ENCODE results near the gene ANKLE2.

The ANKLE2 gene

DNA sequence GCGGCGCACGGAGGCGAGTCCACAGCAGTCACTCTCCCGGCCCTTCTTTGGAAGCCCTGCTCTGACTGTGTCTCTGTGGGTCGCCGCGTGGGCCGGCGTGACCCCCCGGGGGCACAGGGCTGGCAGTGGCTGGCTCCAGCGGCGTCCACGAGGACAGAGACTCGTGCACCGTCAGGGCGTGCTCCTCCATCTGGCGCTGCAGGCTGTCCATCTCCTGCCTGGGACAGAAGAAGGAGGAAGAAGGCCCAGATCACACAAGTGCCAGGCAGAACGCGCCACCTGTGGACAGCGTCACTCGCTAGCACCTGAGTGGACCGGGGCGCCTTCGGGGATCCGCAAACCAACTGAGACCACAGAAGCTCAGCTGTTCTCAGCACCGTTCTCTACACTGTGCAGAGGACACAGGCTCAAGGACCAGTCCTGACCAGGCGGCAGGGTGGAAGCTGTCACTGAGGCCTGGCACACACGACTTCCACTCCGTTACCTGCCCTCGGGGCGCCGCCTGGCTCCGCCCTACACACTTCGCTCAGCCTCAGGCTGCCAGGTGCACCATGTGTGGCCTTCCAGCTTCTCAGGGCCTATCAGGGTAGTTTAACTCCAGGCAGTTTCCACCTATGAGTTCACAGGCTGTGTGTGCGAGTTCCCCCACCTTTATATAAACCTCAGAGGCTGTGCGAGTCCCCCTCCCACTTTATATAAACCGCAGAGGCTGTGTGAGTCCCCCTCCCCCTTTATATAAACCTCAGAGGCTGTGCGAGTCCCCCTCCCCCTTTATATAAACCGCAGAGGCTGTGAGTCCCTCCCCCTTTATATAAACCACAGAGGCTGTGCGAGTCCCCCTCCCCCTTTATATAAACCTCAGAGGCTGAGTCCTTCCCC is 11.7 kb upstream of the ANKLE2 start:
- no peak for DNase-seq (ENCODE audit: low read depth)
- H3K4me3 ChIP-seq (ENCODE audit: low read length) = no peak overlapping the region
- no peak for TF ChIP-seq CTCF (conservative IDR thresholded peaks at IDR 0.05; ENCODE audit: low read depth, low read length)

- DNase-seq (ENCODE audit: low read depth) = no peak
- H3K4me3 ChIP-seq (ENCODE audit: low read length) = no peak overlapping the region
- no peak for TF ChIP-seq CTCF (conservative IDR thresholded peaks at IDR 0.05; ENCODE audit: low read depth, low read length)
These were observed 11.0 kb upstream of the ANKLE2 start for GRCh38 chr12:132772606-132773005.

DNA sequence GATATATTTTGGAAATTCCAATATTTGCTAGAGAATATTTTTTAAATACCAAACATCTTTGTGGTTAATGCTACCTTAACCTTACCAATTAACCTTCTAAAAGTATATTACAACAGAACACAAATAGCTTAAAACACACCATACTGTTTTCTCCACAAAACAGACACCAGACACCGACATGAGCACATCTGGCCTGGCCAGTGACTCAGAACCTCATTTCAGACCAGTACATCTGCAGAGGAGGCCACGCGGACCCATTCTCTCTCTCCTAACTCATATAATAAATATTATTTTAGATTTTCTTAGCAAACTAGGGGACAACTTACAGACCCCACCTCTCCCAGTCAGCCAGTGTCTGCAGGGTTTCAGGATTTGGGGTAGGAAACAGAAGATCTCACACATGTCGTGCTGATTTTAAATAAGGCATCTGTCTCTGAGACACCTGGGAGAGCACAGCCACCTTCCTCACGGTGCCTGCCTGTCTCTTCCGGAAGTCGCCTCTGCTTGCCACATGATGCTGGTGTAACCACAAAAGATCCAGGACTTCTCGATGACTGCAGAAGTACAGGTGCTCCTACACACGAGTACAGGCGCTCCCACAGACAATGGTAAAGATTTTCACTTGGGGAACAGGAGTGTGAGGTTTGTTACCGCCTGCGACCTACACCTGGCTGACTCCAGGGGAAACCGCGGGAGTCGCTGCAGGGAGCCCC is 9.7 kb upstream of the ANKLE2 start:
- H3K4me3 ChIP-seq (ENCODE audit: low read length) = no peak overlapping the region
- no peak for DNase-seq (ENCODE audit: low read depth)
- no peak for TF ChIP-seq CTCF (conservative IDR thresholded peaks at IDR 0.05; ENCODE audit: low read depth, low read length)

DNA sequence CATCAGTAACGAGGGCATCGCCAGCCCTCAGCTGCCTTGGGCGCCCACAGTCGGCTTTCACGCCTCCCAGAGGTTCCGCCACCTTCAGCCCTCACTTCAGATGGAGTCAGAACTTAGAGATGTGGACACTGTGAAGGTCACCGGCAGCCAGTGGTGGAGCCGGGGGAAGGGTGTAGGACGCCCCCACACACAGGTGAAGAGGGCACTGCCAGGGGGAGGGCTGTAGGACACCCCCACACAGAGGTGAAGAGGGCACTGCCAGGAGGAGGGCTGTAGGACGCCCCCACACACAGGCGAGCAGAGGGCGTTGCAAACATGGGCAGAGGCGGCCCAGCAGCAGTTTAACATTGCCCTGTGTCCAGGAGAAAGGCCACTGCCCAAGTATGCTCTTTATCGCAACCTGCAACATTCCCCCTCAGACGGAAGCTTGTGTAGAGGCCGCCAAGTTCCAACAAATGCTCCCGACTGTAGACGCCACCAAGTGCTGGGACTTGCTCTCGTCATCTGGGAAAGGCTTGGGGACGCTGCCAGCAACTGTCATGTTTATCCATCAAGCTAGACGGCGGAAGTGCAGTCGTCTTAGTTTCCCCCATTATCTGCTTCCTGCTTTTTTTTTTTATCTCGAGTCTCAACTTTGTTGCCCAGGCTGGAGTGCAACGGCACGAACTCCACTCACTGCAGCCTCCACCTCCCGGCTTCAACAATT is 4.9 kb upstream of the ANKLE2 start:
- H3K4me3 ChIP-seq (ENCODE audit: low read length) = no peak overlapping the region
- no peak for TF ChIP-seq CTCF (conservative IDR thresholded peaks at IDR 0.05; ENCODE audit: low read depth, low read length)
- no peak for DNase-seq (ENCODE audit: low read depth)

DNA sequence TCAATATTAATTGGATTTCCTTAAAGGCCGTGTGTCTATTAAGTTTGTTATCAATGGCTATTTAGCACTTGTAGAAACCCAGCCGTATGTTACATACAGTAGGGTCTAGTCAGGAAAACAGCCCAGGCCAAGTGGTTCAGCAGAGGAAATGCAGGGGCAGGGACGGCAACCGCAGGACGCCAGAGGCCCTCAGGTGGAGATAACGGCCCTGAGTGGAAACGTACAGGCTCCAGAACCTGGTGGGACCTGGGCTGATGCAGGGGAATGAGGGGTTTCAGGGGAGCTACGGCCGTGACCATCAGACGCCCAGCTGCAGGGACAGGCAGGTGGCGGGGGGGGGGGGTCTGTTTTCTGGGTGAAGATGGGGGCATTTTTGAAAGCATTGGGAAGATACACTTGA is 3.7 kb upstream of the ANKLE2 start:
- TF ChIP-seq CTCF (conservative IDR thresholded peaks at IDR 0.05; ENCODE audit: low read depth, low read length) = no peak
- H3K4me3 ChIP-seq (ENCODE audit: low read length) = no peak overlapping the region
- no peak for DNase-seq (ENCODE audit: low read depth)

DNA sequence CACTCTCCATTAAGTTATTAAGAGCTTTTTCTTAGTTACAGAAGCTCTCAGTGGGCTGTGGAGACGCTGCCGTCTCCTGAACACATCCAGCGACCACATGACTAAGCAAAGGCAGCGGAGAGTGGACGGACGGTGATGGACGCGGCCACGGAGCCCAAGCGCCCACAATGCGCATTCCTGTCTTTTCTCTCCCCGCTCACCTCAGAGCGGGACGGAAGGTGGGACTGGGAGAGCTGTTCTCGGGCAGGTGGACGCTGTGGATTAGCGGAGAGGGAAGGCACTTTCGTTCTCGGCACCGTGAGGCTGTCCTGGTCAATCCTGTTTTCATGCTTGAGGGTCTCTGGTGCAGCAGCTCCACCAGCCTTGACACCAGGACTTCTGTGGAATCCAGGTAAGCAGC is 2.6 kb upstream of the ANKLE2 start:
- no peak for DNase-seq (ENCODE audit: low read depth)
- TF ChIP-seq CTCF (conservative IDR thresholded peaks at IDR 0.05; ENCODE audit: low read depth, low read length) = no peak
- no peak overlapping the region for H3K4me3 ChIP-seq (ENCODE audit: low read length)

Data from retinal pigment epithelial cell (primary cell).